HEK293T (cell line): ENCODE results near the gene CDKN3.

Experiments used
- ARNT ChIP-seq: fragments of 450-650 bp; IDR thresholded peaks from 2 replicates; pipeline ENCODE4 v1.6.1; 2017; ENCODE audit warnings: mild to moderate bottlenecking
- BHLHE40 ChIP-seq: fragments of 450-650 bp; IDR thresholded peaks from 2 replicates; pipeline ENCODE4 v1.6.1; 2016; ENCODE audit warnings: mild to moderate bottlenecking, moderate library complexity, borderline replicate concordance
- ELF4 ChIP-seq: fragments of 450-650 bp; IDR thresholded peaks from 2 replicates; pipeline ENCODE4 v1.6.1; 2017; ENCODE audit warnings: antibody characterized with exemption
- FOXA1 ChIP-seq: fragments of 450-650 bp; IDR thresholded peaks from 2 replicates; pipeline ENCODE4 v1.6.1; 2016; ENCODE audit warnings: mild to moderate bottlenecking
- FOXK2 ChIP-seq: fragments of 450-650 bp; IDR thresholded peaks from 2 replicates; pipeline ENCODE4 v1.6.1; 2016; ENCODE audit warnings: mild to moderate bottlenecking
- FOXM1 ChIP-seq: fragments of 450-650 bp; IDR thresholded peaks from 2 replicates; pipeline ENCODE4 v1.6.1; 2017; ENCODE audit warnings: mild to moderate bottlenecking, borderline replicate concordance
- HDGF ChIP-seq: fragments of 450-650 bp; IDR thresholded peaks from 2 replicates; pipeline ENCODE4 v1.6.1; 2017; ENCODE audit warnings: antibody characterized with exemption, borderline replicate concordance
- LEF1 ChIP-seq: fragments of 450-650 bp; IDR thresholded peaks from 2 replicates; pipeline ENCODE4 v1.6.1; 2017; ENCODE audit warnings: mild to moderate bottlenecking, borderline replicate concordance
- NFRKB ChIP-seq: fragments of 450-650 bp; IDR thresholded peaks from 2 replicates; pipeline ENCODE4 v1.6.1; 2016; ENCODE audit warnings: mild to moderate bottlenecking, moderate library complexity
- SP1 ChIP-seq: fragments of 450-650 bp; IDR thresholded peaks from 2 replicates; pipeline ENCODE4 v1.6.1; 2017
- SUZ12 ChIP-seq: fragments of 450-650 bp; IDR thresholded peaks from 2 replicates; pipeline ENCODE4 v1.6.1; 2016; ENCODE audit warnings: mild to moderate bottlenecking
- TARDBP ChIP-seq: fragments of 450-650 bp; IDR thresholded peaks from 2 replicates; pipeline ENCODE4 v1.6.1; 2016

DNA sequence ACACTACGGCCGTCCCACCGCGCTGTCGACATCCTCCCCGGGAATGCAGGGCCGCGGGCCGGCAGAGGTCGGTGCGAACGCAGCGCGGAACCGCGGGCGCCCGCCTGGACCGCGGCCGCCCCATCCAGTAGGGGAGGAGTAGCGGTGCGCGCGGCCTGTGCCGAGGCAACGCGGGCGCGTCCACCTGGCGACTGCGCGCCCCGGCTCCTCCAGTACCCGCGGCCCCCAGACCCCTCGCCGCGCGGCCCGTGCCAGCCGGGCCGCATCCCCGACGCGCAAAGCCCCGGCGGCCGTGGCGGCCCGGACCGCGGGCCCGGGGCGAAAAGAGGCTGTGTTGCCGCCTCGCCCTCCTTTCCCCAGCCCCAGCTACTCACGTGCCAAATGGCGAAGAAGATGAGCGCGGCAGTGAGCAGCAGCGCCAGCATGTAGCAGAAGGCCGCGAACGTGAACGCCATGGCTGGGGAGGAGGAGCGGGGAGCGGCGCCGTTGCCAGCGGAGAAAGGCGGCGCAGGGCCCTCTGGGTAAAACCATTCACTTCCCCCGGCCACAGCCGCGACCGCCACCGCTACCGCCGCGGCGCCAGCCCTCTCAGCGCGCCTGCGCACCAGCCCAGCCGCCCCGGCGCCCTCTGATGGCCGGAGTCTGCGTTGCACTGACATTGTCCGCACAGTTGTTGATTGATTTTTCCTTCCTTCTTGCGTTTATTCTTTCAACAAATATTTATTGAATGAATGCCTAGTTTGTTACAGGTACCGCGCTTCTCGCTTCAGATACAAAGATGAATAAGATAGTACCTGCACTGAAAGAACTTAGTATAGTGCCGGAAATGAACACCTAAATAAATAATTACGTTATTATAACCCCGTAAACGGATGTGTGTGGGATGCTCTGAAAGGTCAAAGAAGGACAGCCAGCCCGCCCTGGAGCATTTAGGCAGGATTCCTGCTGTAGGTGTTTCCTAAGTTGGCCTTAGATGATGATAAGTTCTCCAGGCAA, 44.4 kb downstream of the CDKN3 start, which contains the start of gene CNIH1:
- TF ChIP-seq ARNT, result 0 out of 2 replicates have a peak, but pooled peaks have one; percentile 8
- TF ChIP-seq HDGF, result no peak
- no peak for TF ChIP-seq LEF1
- TF ChIP-seq SUZ12, result no peak
- TF ChIP-seq FOXA1, result no peak
- no peak for TF ChIP-seq FOXK2
- no peak for TF ChIP-seq FOXM1
- TF ChIP-seq TARDBP, result no peak
- TF ChIP-seq SP1, result no peak
- no peak for TF ChIP-seq ELF4
- no peak for TF ChIP-seq BHLHE40
- no peak for TF ChIP-seq NFRKB
